H1 (cell line): ENCODE data around the gene SGMS1. TPM values are rescaled to one million over a fixed set of nuclear protein-coding genes. Genes with fewer than 3 reads are reported as not detected.

Experiments used
- CTCF ChIA-PET: fragments of 300-600 bp; sonication (Branson Sonifier 250); formaldehyde crosslinking; loops from one replicate; lab custom pipeline; 2021; ENCODE audit not compliant: partially characterized antibody; lab: Charles Lee
- POLR2A ChIA-PET: fragments of 300-600 bp; sonication (Branson Sonifier 250); formaldehyde crosslinking; loops from one replicate; lab custom pipeline; 2021; ENCODE audit warnings: inconsistent platforms; ENCODE audit not compliant: partially characterized antibody; lab: Charles Lee
- DNase-seq, 2 experiments: peaks; one replicate each; pipeline versions ENCODE4 v3.0.0 to v3.0.0-alpha.2; 2010 to 2022; ENCODE audit warnings: low spot score in 2 of 2, low read depth in 1 of 2, mixed read lengths in 1 of 2
- FAIRE-seq: peaks from 2 replicates; lab custom pipeline; 2011; peaks lifted over from hg19 to GRCh38; lab: Jason Lieb, UNC
- H2AFZ ChIP-seq: 2 replicates; pipeline ENCODE4 v1.8.1; 2012; ENCODE audit warnings: low read length, inconsistent platforms
- H2AK5ac ChIP-seq: 2 replicates; pipeline ENCODE4 v1.6.1; 2013; ENCODE audit warnings: low read depth, low read length
- H2BK120ac ChIP-seq: replicated peaks from 2 replicates; pipeline ENCODE3; 2013; ENCODE audit warnings: low read depth, low read length, inconsistent platforms
- H2BK12ac ChIP-seq: 2 replicates; pipeline ENCODE4 v1.6.1; 2013; ENCODE audit warnings: low read depth, low read length
- H2BK15ac ChIP-seq: 2 replicates; pipeline ENCODE4 v1.6.1; 2013; ENCODE audit warnings: low read length
- H2BK20ac ChIP-seq: 2 replicates; pipeline ENCODE4 v1.6.1; 2013; ENCODE audit warnings: low read length
- H2BK5ac ChIP-seq: 2 replicates; pipeline ENCODE4 v1.6.1; 2013; ENCODE audit warnings: low read depth, low read length
- H3K14ac ChIP-seq: 2 replicates; pipeline ENCODE4 v1.6.1; 2013; ENCODE audit warnings: inconsistent platforms; ENCODE audit not compliant: insufficient read length
- H3K18ac ChIP-seq: 2 replicates; pipeline ENCODE4 v1.6.1; 2013; ENCODE audit warnings: low read length; ENCODE audit errors: extremely low read depth
- H3K23ac ChIP-seq: 2 replicates; pipeline ENCODE4 v1.6.1; 2013; ENCODE audit warnings: inconsistent platforms; ENCODE audit not compliant: insufficient read length
- H3K23me2 ChIP-seq: 2 replicates; pipeline ENCODE4 v1.6.1; 2013; ENCODE audit warnings: low read depth, low read length
- H3K27ac ChIP-seq: 2 replicates; pipeline ENCODE4 v1.6.1; 2011; ENCODE audit warnings: low read depth, low read length, inconsistent platforms
- H3K27me3 ChIP-seq, 4 experiments: replicated peaks in 1 of 4; 1 replicate in 1 of 4; 2 replicates in 3 of 4; pipeline versions ENCODE4 v1.6.1 to v1.8.1; 2011 to 2013; ENCODE audit warnings: low read length in 3 of 4, mild to moderate bottlenecking in 3 of 4, inconsistent platforms in 2 of 4, mixed read lengths in 2 of 4, moderate library complexity in 1 of 4; ENCODE audit not compliant: control insufficient read depth in 3 of 4, insufficient read depth in 3 of 4; ENCODE audit errors: extremely low read depth in 1 of 4
- H3K36me3 ChIP-seq, 4 experiments: 2 replicates each; pipeline versions ENCODE4 v1.6.1 to v1.8.1; 2011 to 2013; ENCODE audit warnings: mild to moderate bottlenecking in 4 of 4, low read length in 3 of 4, moderate library complexity in 2 of 4, control low read depth in 1 of 4, inconsistent platforms in 1 of 4; ENCODE audit not compliant: insufficient read depth in 4 of 4, control insufficient read depth in 2 of 4
- H3K4ac ChIP-seq: replicated peaks from 2 replicates; pipeline ENCODE3; 2013; ENCODE audit warnings: low read length, low read depth, mixed read lengths, inconsistent platforms; ENCODE audit not compliant: insufficient read length
- H3K4me1 ChIP-seq, 4 experiments: replicated peaks in 1 of 4; 1 replicate in 1 of 4; 2 replicates in 3 of 4; pipeline versions ENCODE4 v1.6.1 to v1.8.1; 2011 to 2013; ENCODE audit warnings: low read length in 3 of 4, inconsistent platforms in 2 of 4, mixed read lengths in 1 of 4; ENCODE audit not compliant: insufficient read depth in 4 of 4, control insufficient read depth in 3 of 4
- H3K4me2 ChIP-seq, 2 experiments: 2 replicates each; pipeline versions ENCODE4 v1.6.1 to v1.8.1; 2011 to 2013; ENCODE audit warnings: low read depth in 2 of 2, low read length in 2 of 2, control low read depth in 1 of 2, inconsistent platforms in 1 of 2, mild to moderate bottlenecking in 1 of 2; ENCODE audit not compliant: insufficient read depth in 1 of 2
- H3K4me3 ChIP-seq, 4 experiments: fragments of 200-600, 300-600 bp in 1 of 4; sonication (generic), shearing (Covaris generic), sonication (Bioruptor Twin) in 1 of 4; 2 replicates each; pipeline versions ENCODE4 v1.5.1 to v1.8.1; 2011 to 2016; ENCODE audit warnings: low read length in 4 of 4, low read depth in 3 of 4, control low read depth in 2 of 4, inconsistent platforms in 2 of 4, mild to moderate bottlenecking in 2 of 4, mixed read lengths in 1 of 4, moderate library complexity in 1 of 4; ENCODE audit not compliant: insufficient read depth in 2 of 4; ENCODE audit errors: extremely low read depth in 1 of 4
- H3K56ac ChIP-seq: replicated peaks from 2 replicates; pipeline ENCODE3; 2013; ENCODE audit warnings: low read depth, mild to moderate bottlenecking, mixed read lengths, low read length, inconsistent platforms; ENCODE audit not compliant: insufficient read length
- H3K79me1 ChIP-seq: 2 replicates; pipeline ENCODE4 v1.6.1; 2013; ENCODE audit warnings: low read depth, low read length, control low read depth
- H3K79me2 ChIP-seq, 2 experiments: 2 replicates each; pipeline versions ENCODE4 v1.6.1 to v1.8.1; 2012 to 2013; ENCODE audit warnings: low read length in 2 of 2, mild to moderate bottlenecking in 2 of 2, inconsistent platforms in 1 of 2; ENCODE audit not compliant: insufficient read depth in 2 of 2, control insufficient read depth in 1 of 2
- H3K9ac ChIP-seq, 4 experiments: replicated peaks in 1 of 4; 1 replicate in 1 of 4; 2 replicates in 3 of 4; pipeline versions ENCODE4 v1.6.1 to v1.8.1; 2011 to 2013; ENCODE audit warnings: low read depth in 3 of 4, low read length in 3 of 4, control low read depth in 2 of 4, mild to moderate bottlenecking in 2 of 4, moderate library complexity in 2 of 4, inconsistent platforms in 1 of 4; ENCODE audit errors: extremely low read depth in 1 of 4
- H3K9me3 ChIP-seq, 2 experiments: 2 replicates each; pipeline versions ENCODE4 v1.6.1 to v1.8.1; 2012 to 2013; ENCODE audit warnings: mild to moderate bottlenecking in 2 of 2, moderate library complexity in 2 of 2, control low read depth in 1 of 2, inconsistent platforms in 1 of 2, low read depth in 1 of 2, low read length in 1 of 2, mixed read lengths in 1 of 2; ENCODE audit not compliant: insufficient read depth in 2 of 2
- H4K20me1 ChIP-seq, 2 experiments: replicated peaks in 1 of 2; 2 replicates each; pipeline versions ENCODE3 to v1.8.1; 2011 to 2013; ENCODE audit warnings: inconsistent platforms in 2 of 2, low read length in 2 of 2, mild to moderate bottlenecking in 1 of 2; ENCODE audit not compliant: insufficient read depth in 2 of 2, control insufficient read depth in 1 of 2
- H4K5ac ChIP-seq: 2 replicates; pipeline ENCODE4 v1.6.1; 2013; ENCODE audit warnings: low read length, low read depth, mixed read lengths, inconsistent platforms; ENCODE audit not compliant: insufficient read length
- H4K8ac ChIP-seq: 2 replicates; pipeline ENCODE4 v1.8.0; 2013; ENCODE audit warnings: mild to moderate bottlenecking, moderate library complexity, low read length, inconsistent platforms; ENCODE audit not compliant: insufficient read depth; ENCODE audit errors: extremely low read depth
- H4K91ac ChIP-seq: replicated peaks from 2 replicates; pipeline ENCODE3; 2013; ENCODE audit warnings: low read length, mixed read lengths, inconsistent platforms; ENCODE audit not compliant: insufficient read length
- ATF3 ChIP-seq: IDR thresholded peaks from 2 replicates; pipeline ENCODE4 v1.6.1; 2011; ENCODE audit warnings: low read depth, mild to moderate bottlenecking, low read length; ENCODE audit not compliant: insufficient read depth
- CEBPB ChIP-seq: IDR thresholded peaks from 2 replicates; pipeline ENCODE4 v1.6.1; 2012; ENCODE audit warnings: low read depth, low read length
- CHD1 ChIP-seq: IDR thresholded peaks from 2 replicates; pipeline ENCODE4 v1.6.1; 2012; ENCODE audit warnings: low read depth, low read length, improper control_type of control experiment
- HDAC2 ChIP-seq, 2 experiments: fragments of 300-600 bp in 1 of 2; sonication (generic) in 1 of 2; IDR thresholded peaks; 2 replicates each; pipeline ENCODE4 v1.6.1; 2011 to 2012; ENCODE audit warnings: low read depth in 2 of 2, low read length in 2 of 2, mild to moderate bottlenecking in 2 of 2, moderate library complexity in 2 of 2, borderline replicate concordance in 1 of 2, inconsistent platforms in 1 of 2
- JUND ChIP-seq: IDR thresholded peaks from 2 replicates; pipeline ENCODE4 v1.6.1; 2011; ENCODE audit warnings: mild to moderate bottlenecking, improper control_type of control experiment, low read length
- MAX ChIP-seq: IDR thresholded peaks from 2 replicates; pipeline ENCODE4 v1.6.1; 2012; ENCODE audit warnings: inconsistent platforms
- RNF2 ChIP-seq: fragments of 200-900, 300-1000 bp; sonication (generic); IDR thresholded peaks from 2 replicates; pipeline ENCODE4 v1.7.1; 2016; ENCODE audit warnings: borderline replicate concordance, low read depth, mild to moderate bottlenecking, antibody characterized with exemption, low read length; ENCODE audit not compliant: poor library complexity, severe bottlenecking; ENCODE audit errors: missing control alignments
- WGBS, 2 experiments: shearing (Covaris generic) in 1 of 2; methylation state at CpG; one replicate each; pipeline versions ENCODE4 v1.1.6 to v1.1.7; 2013 to 2015; ENCODE audit warnings: low lambda C conversion rate in 2 of 2, mixed read lengths in 2 of 2, inconsistent platforms in 1 of 2, low coverage in 1 of 2, missing lambda C conversion rate in 1 of 2; ENCODE audit not compliant: insufficient replicate concordance in 2 of 2, insufficient coverage in 1 of 2, insufficient read length in 1 of 2; ENCODE audit errors: extremely low coverage in 1 of 2, missing lambda C conversion rate in 1 of 2; 5-methylcytosine and 5-hydroxymethylcytosine counted together
- polyA plus RNA-seq, 7 experiments: library from polyadenylated mRNA; depleted of rRNA in 3 of 7; stranded (reverse) in 5 of 7; unstranded in 2 of 7; fragments of >200 nt in 5 of 7; fragments of 200-250 nt in 2 of 7; gene quantifications; 1 replicate in 5 of 7; 2 replicates in 1 of 7; 4 replicates in 1 of 7; pipeline versions ENCODE4 v1.2.1 to v1.2.3, GENCODE V29; 2011 to 2013; ENCODE audit warnings: missing spikeins in 2 of 7, mixed read lengths in 2 of 7
- total RNA-seq: library from RNA; stranded (reverse); fragmentation: NEBNext Ultra II Directional; extraction: Animal tissue kit (Norgen Biotek cat#: 25700); gene quantifications from 2 replicates; pipeline ENCODE4 v1.2.1, GENCODE V29; 2021

SGMS1 gene
- total and polyA plus RNA-seq, 2 of the 8 experiments (the other 6 are each of a cell fraction or from before 2014, with no cell fraction given): 6.0 to 15.6 TPM

- Histone ChIP-seq H3K23me2 (no peaks in the 10 kb centered on the region; the same call in 1 of the 2 replicates), H2BK20ac (peak overlapping the region; percentile 50; the same call in 1 of the 2 replicates), H3K4ac (no peak overlapping the region), H2BK12ac (peak overlapping the region; percentile 91; the same call in 1 of the 2 replicates), H3K79me1 (no peaks in the 10 kb centered on the region; the same call in 1 of the 2 replicates), H4K5ac (no peak overlapping the region), H2BK120ac (no peak overlapping the region), H4K91ac (no peak overlapping the region), H4K8ac (no peak overlapping the region), H2BK5ac (peak overlapping the region; percentile 80), H3K9me3 (peaks cover 0 to 5% of the 10 kb centered on the region in 2 experiments; a peak in 1 of 4 replicates), H3K4me2 (0 out of 4 replicates have a peak overlapping the region, but pooled peaks of 1 of the 2 experiments have one; percentile 23), H3K23ac (no peak overlapping the region), H3K36me3 (0 out of 8 replicates have a peak, but pooled peaks cover 0 to 4% (median 0%) of the 10 kb centered on the region in 4 experiments), H3K9ac (no peak overlapping the region), H3K27me3 (no peaks in the 10 kb centered on the region), H3K56ac (no peak overlapping the region), H3K18ac (peak overlapping the region; percentile 10; the same call in 1 of the 2 replicates), H3K14ac (no peak overlapping the region), H3K79me2 (peaks cover 0 to 16% of the 10 kb centered on the region in 2 experiments; a peak in 1 of 4 replicates), H4K20me1 (no peaks in the 10 kb centered on the region), H3K4me1 (peaks cover 0 to 16% (median 9%) of the 10 kb centered on the region in 4 experiments; a peak in 3 of 7 replicates), H2AFZ (no peak overlapping the region), H3K4me3 (peak overlapping the region in 1 of 4 experiments; percentile 10; a peak in 1 of 8 replicates), H2BK15ac (no peak overlapping the region), H3K27ac (peak overlapping the region; percentile 38; the same call in 1 of the 2 replicates), H2AK5ac (peak overlapping the region; percentile 25; the same call in 1 of the 2 replicates)
- FAIRE-seq (peak; percentile 52), DNase-seq (peak in 1 of 2 experiments; percentile 33)
- POLR2A ChIA-PET: interaction anchor here (0.7 to 1.8 kb wide), 8 partner anchors 10 to 57 kb away, joined by 3 to 8 read pairs (median 4); no protein-coding TSS in a partner anchor
- CTCF ChIA-PET: interaction anchor here (1.4 to 2.1 kb wide), 4 partner anchors 9 to 128 kb away, joined by 3 to 6 read pairs (median 4); no protein-coding TSS in a partner anchor
- WGBS, 2 experiments: 43% methylated on average over 7 of the region's 7 CpGs; no CpG with 5 or more reads in 1 of the 2 experiments
- TF ChIP-seq MAX (no peak), JUND (peak; percentile 77), RNF2 (no peak), CHD1 (no peak), CEBPB (peak; percentile 98), ATF3 (peak; percentile 81), HDAC2 (IDR thresholded peaks at IDR 0.05; ENCODE audit: borderline replicate concordance in 1 of 2, low read depth in 2 of 2, low read length in 2 of 2) (peak in 1 of 2 experiments; percentile 39; a peak in 1 of 4 replicates)
Observed at GRCh38 chr10:50407076-50407801, 216.5 kb downstream of the SGMS1 start.
